K562 (cell line): ENCODE results near the gene PVALEF. TPM values are rescaled to one million over a fixed set of nuclear protein-coding genes. Genes with fewer than 3 reads are reported as not detected.

ENCODE experiments used
- ATAC-seq: fragments of 200-7000 bp; cut with Tn5 transposase; 3 replicates; pipeline ENCODE4 v1.9.1; 2020; ENCODE audit warnings: moderate library complexity
- BruUV-seq: library from RNA; stranded (reverse); fragments of 400-500 nt; replicated peaks from 2 replicates; lab custom pipeline; 2021; lab: Mats Ljungman, UMichigan
- CTCF ChIA-PET: fragments of 300-600 bp; formaldehyde crosslinking; extraction: SDS; loops from one replicate; lab custom pipeline; 2021; ENCODE audit warnings: low intra/inter-chr PET ratio; lab: Yijun Ruan, JAX
- POLR2A ChIA-PET: fragments of 300-600, 350-650 bp; sonication (Branson Sonifier 250); formaldehyde crosslinking; extraction: SDS; loops from one replicate; lab custom pipeline; 2021; ENCODE audit warnings: antibody characterized with exemption, inconsistent platforms; lab: Yijun Ruan, JAX
- DNase-seq, 4 experiments: peaks; one replicate each; pipeline versions ENCODE4 v3.0.0 to v3.0.0-alpha.2; 2011 to 2018; ENCODE audit warnings: low spot score in 3 of 4, mixed read lengths in 3 of 4; ENCODE audit errors: extremely low read depth in 1 of 4
- FAIRE-seq: peaks from 2 replicates; lab custom pipeline; 2011; peaks lifted over from hg19 to GRCh38; lab: Jason Lieb, UNC
- H2AFZ ChIP-seq: 2 replicates; pipeline ENCODE4 v1.6.0; 2011; ENCODE audit warnings: low read depth, low read length, control low read depth, inconsistent platforms
- H3K27ac ChIP-seq: fragments of 200-600 bp; 3 replicates; pipeline ENCODE4 v1.8.0; 2011; ENCODE audit warnings: low read depth, mild to moderate bottlenecking, control low read depth, inconsistent platforms, low read length, moderate library complexity, mixed read lengths; ENCODE audit errors: extremely low read depth
- H3K27me3 ChIP-seq, 2 experiments: fragments of 300-600 bp in 1 of 2; 2 replicates in 1 of 2; 3 replicates in 1 of 2; pipeline versions ENCODE4 v1.6.0 to v1.8.0; 2011; ENCODE audit warnings: inconsistent platforms in 2 of 2, low read length in 2 of 2, mild to moderate bottlenecking in 1 of 2, mixed read lengths in 1 of 2, moderate library complexity in 1 of 2; ENCODE audit not compliant: control insufficient read depth in 2 of 2, insufficient read depth in 2 of 2
- H3K36me3 ChIP-seq: fragments of 300-600 bp; 3 replicates; pipeline ENCODE4 v1.8.0; 2011; ENCODE audit warnings: mild to moderate bottlenecking, low read length, inconsistent platforms; ENCODE audit not compliant: control insufficient read depth, insufficient read depth
- H3K4me1 ChIP-seq, 2 experiments: fragments of 200-600 bp in 1 of 2; replicated peaks in 1 of 2; 2 replicates in 1 of 2; 3 replicates in 1 of 2; pipeline versions ENCODE4 v1.5.1 to v1.8.0; 2011; ENCODE audit warnings: inconsistent platforms in 2 of 2, low read length in 2 of 2, mild to moderate bottlenecking in 1 of 2, mixed read lengths in 1 of 2, moderate library complexity in 1 of 2; ENCODE audit not compliant: control insufficient read depth in 2 of 2, insufficient read depth in 2 of 2
- H3K4me2 ChIP-seq: 2 replicates; pipeline ENCODE4 v1.6.1; 2011; ENCODE audit warnings: low read length, control low read depth, inconsistent platforms, mixed read lengths; ENCODE audit not compliant: insufficient read depth
- H3K4me3 ChIP-seq: fragments of 200-600 bp; sonication (generic), shearing (Covaris generic); 2 replicates; pipeline ENCODE4 v1.5.1; 2016; ENCODE audit warnings: control low read depth, inconsistent platforms
- H3K79me2 ChIP-seq: fragments of 200-600 bp; 3 replicates; pipeline ENCODE4 v1.8.0; 2011; ENCODE audit warnings: low read length, inconsistent platforms; ENCODE audit not compliant: control insufficient read depth, insufficient read depth
- H3K9ac ChIP-seq, 2 experiments: 2 replicates each; pipeline versions ENCODE4 v1.6.0 to v1.6.1; 2011; ENCODE audit warnings: low read depth in 2 of 2, low read length in 2 of 2, control low read depth in 1 of 2, inconsistent platforms in 1 of 2, mild to moderate bottlenecking in 1 of 2, mixed read lengths in 1 of 2; ENCODE audit not compliant: insufficient read depth in 1 of 2
- H3K9me1 ChIP-seq: one replicate; pipeline ENCODE4 v1.6.0; 2011; ENCODE audit warnings: inconsistent platforms, mild to moderate bottlenecking, low read length, moderate library complexity; ENCODE audit not compliant: control insufficient read depth, insufficient read depth
- H3K9me3 ChIP-seq: replicated peaks from 2 replicates; pipeline ENCODE4 v1.5.1; 2011; ENCODE audit warnings: low read depth, low read length, inconsistent platforms; ENCODE audit not compliant: control insufficient read depth, insufficient read depth
- H4K20me1 ChIP-seq: replicated peaks from 2 replicates; pipeline ENCODE4 v1.6.1; 2011; ENCODE audit warnings: low read length, inconsistent platforms, mixed read lengths; ENCODE audit not compliant: control insufficient read depth, insufficient read depth
- CBFA2T3 ChIP-seq: fragments of 450-650 bp; IDR thresholded peaks from 2 replicates; pipeline ENCODE4 v1.6.1; 2017
- EGR1 ChIP-seq: fragments of 450-650 bp; conservative IDR thresholded peaks from 2 replicates; pipeline ENCODE4 v1.6.1; 2017; ENCODE audit warnings: mild to moderate bottlenecking
- HNRNPH1 ChIP-seq: fragments of 200-400 bp; formaldehyde crosslinking; optimal IDR thresholded peaks from 2 replicates; pipeline ENCODE3; 2017; ENCODE audit warnings: low read depth, mild to moderate bottlenecking, low read length, moderate library complexity
- KAT7 ChIP-seq: sonication (generic); formaldehyde crosslinking; IDR thresholded peaks from 2 replicates; pipeline ENCODE4 v1.8.0; 2022; ENCODE audit warnings: missing genetic modification reagents, mild to moderate bottlenecking, borderline replicate concordance
- ZNF778 ChIP-seq: fragments of 450-650 bp; formaldehyde crosslinking; IDR thresholded peaks from 2 replicates; pipeline ENCODE4 v1.4.0; 2020; ENCODE audit warnings: mild to moderate bottlenecking, moderate library complexity
- WGBS: fragments of 100-300 bp; shearing (Covaris generic); methylation state at CpG from one replicate; pipeline ENCODE4 v1.1.6; 2016; ENCODE audit warnings: low coverage, mixed read lengths; ENCODE audit not compliant: insufficient coverage; ENCODE audit errors: missing lambda C conversion rate; 5-methylcytosine and 5-hydroxymethylcytosine counted together
- in situ Hi-C: fragments of 300-500 bp; cut with MboI; formaldehyde crosslinking; loops from 4 replicates; pipeline ENCODE4 v1.15.0; 2018; ENCODE audit warnings: inconsistent platforms, mixed read lengths
- intact Hi-C: fragments of 100-400 bp; cut with micrococcal nuclease; formaldehyde crosslinking; loops from 2 replicates; pipeline ENCODE4 v1.14.2; 2022
- polyA plus RNA-seq, 8 experiments: library from polyadenylated mRNA; depleted of rRNA in 4 of 8; stranded (reverse) in 5 of 8; unstranded in 3 of 8; fragments of >200 nt; fragmentation: Nextera tagmentation in 2 of 8; fragmentation: Illumina TruSeq in 1 of 8; extraction: Ambion mirVana in 2 of 8; extraction: Trizol in 1 of 8; gene quantifications; 2 replicates each; pipeline versions ENCODE4 v1.2.1 to v1.2.3, GENCODE V29; 2011 to 2014; ENCODE audit warnings: inconsistent platforms in 1 of 8, missing spikeins in 1 of 8
- total RNA-seq, 7 experiments: library from RNA; depleted of rRNA in 6 of 7; stranded (reverse); fragments of >200 nt in 6 of 7; fragmentation: Illumina TruSeq in 2 of 7; extraction: Trizol in 2 of 7; gene quantifications; 2 replicates each; pipeline versions ENCODE4 v1.2.1 to v1.2.3, GENCODE V29; 2011 to 2021; ENCODE audit warnings: low replicate concordance in 1 of 7
- TF ChIP-seq, protein P1 (sequence below), 3 experiments: IDR thresholded peaks in 2 of 3; conservative IDR thresholded peaks in 1 of 3; 2 replicates each; pipeline ENCODE4 v1.5.1; 2011 to 2012; ENCODE audit warnings: low read length in 3 of 3, mild to moderate bottlenecking in 3 of 3, control low read depth in 2 of 3, improper control_type of control experiment in 1 of 3, inconsistent platforms in 1 of 3, low read depth in 1 of 3, mixed read lengths in 1 of 3, moderate library complexity in 1 of 3; ENCODE audit not compliant: insufficient read depth in 2 of 3

Gene PVALEF
- total and polyA plus RNA-seq, 9 of the 15 experiments (the other 6 are each of a cell fraction or from before 2014, with no cell fraction given), result not detected

DNA sequence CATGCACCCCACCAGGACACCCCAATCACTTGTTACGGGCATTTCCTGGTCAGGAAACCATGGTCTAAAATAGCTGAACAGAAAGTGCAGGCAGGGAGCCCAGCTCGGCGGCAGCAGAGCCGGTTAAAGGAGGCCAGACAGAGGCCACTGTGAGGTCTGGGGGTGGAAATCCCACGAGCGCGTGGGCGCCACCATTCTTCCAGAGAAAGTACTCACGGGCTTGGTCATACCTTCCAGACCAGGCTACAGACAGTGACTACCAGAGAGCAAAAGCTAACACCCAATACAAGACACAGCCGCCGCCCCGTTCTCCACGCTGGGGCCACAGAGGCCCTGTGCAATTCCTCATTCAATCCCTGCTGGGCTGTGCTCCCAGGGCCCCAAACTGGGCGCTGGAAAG lies 45.6 kb downstream of the PVALEF start:
- no peaks in the 10 kb centered on the region for H3K9me3 ChIP-seq
- H3K9ac ChIP-seq, result peak overlapping the region in 1 of 2 experiments; percentile 65; a peak in 2 of 4 replicates
- no peak overlapping the region for H2AFZ ChIP-seq
- in situ Hi-C loops, result no loop called here
- CTCF ChIA-PET, result no interaction called here
- H3K36me3 ChIP-seq, result 0 out of 3 replicates have a peak, but pooled peaks cover 3% of the 10 kb centered on the region
- H3K4me1 ChIP-seq, result peaks cover 0 to 17% of the 10 kb centered on the region in 2 experiments; a peak in 2 of 5 replicates
- peak; percentile 43 for ATAC-seq
- H3K79me2 ChIP-seq, result no peaks in the 10 kb centered on the region
- no peaks in the 10 kb centered on the region for H3K27me3 ChIP-seq
- no peak overlapping the region for H3K4me2 ChIP-seq
- no peak for FAIRE-seq
- H4K20me1 ChIP-seq, result no peaks in the 10 kb centered on the region
- DNase-seq, result no peak
- no peak overlapping the region for H3K27ac ChIP-seq
- BruUV-seq, result no TSS peak
- POLR2A ChIA-PET, result interaction anchor here (1.1 kb wide), 2 partner anchors 12 to 28 kb away, joined by 3 to 6 read pairs; partner anchors contain the start of genes CEP131, NDUFAF8 and TEPSIN
- WGBS, result 58% methylated on average over 14 of the region's 14 CpGs
- no peaks in the 10 kb centered on the region for H3K9me1 ChIP-seq
- intact Hi-C loops, result no loop called here
- no peak overlapping the region for H3K4me3 ChIP-seq
- TF ChIP-seq CBFA2T3 (no peak), ZNF778 (CRISPR knock-in tag) (no peak), KAT7 (no peak), EGR1 (peak; percentile 75), HNRNPH1 (no peak)
- TF ChIP-seq, protein P1, sequence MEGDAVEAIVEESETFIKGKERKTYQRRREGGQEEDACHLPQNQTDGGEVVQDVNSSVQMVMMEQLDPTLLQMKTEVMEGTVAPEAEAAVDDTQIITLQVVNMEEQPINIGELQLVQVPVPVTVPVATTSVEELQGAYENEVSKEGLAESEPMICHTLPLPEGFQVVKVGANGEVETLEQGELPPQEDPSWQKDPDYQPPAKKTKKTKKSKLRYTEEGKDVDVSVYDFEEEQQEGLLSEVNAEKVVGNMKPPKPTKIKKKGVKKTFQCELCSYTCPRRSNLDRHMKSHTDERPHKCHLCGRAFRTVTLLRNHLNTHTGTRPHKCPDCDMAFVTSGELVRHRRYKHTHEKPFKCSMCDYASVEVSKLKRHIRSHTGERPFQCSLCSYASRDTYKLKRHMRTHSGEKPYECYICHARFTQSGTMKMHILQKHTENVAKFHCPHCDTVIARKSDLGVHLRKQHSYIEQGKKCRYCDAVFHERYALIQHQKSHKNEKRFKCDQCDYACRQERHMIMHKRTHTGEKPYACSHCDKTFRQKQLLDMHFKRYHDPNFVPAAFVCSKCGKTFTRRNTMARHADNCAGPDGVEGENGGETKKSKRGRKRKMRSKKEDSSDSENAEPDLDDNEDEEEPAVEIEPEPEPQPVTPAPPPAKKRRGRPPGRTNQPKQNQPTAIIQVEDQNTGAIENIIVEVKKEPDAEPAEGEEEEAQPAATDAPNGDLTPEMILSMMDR (IDR thresholded peaks at IDR 0.05 in 2 of 3, conservative IDR thresholded peaks at IDR 0.05 in 1 of 3; ENCODE audit: insufficient read depth in 2 of 3, low read depth in 1 of 3, low read length in 3 of 3), result peak in 1 of 3 experiments; percentile 20; a peak in 1 of 6 replicates
